Keratinocyte (primary cell): ENCODE results near the gene ANO2. TPM values are rescaled to one million over a fixed set of nuclear protein-coding genes. Genes with fewer than 3 reads are reported as not detected.

Experiments used
- DNase-seq: peaks from one replicate; pipeline ENCODE4 v3.0.0-alpha.2; 2011; ENCODE audit warnings: low read depth, missing footprints, low spot score
- FAIRE-seq: peaks from 2 replicates; lab custom pipeline; 2011; peaks lifted over from hg19 to GRCh38; lab: Jason Lieb, UNC
- H2AFZ ChIP-seq: 2 replicates; pipeline ENCODE4 v1.6.0; 2012; ENCODE audit warnings: low read length, control low read depth, inconsistent platforms; ENCODE audit not compliant: control insufficient read depth
- H3K27ac ChIP-seq: 2 replicates; pipeline ENCODE4 v1.5.1; 2011; ENCODE audit warnings: low read length; ENCODE audit not compliant: control insufficient read depth, insufficient read depth
- H3K27me3 ChIP-seq: 3 replicates; pipeline ENCODE4 v1.6.0; 2011; ENCODE audit warnings: low read length; ENCODE audit not compliant: control insufficient read depth, insufficient read depth; ENCODE audit errors: extremely low read depth
- H3K36me3 ChIP-seq, 2 experiments: 2 replicates in 1 of 2; 3 replicates in 1 of 2; pipeline ENCODE4 v1.5.1; 2011; ENCODE audit warnings: low read length in 2 of 2, mild to moderate bottlenecking in 1 of 2; ENCODE audit not compliant: control insufficient read depth in 2 of 2, insufficient read depth in 2 of 2; ENCODE audit errors: extremely low read depth in 1 of 2
- H3K4me1 ChIP-seq: 3 replicates; pipeline ENCODE4 v1.5.1; 2011; ENCODE audit warnings: low read length; ENCODE audit not compliant: control insufficient read depth, insufficient read depth; ENCODE audit errors: extremely low read depth
- H3K4me2 ChIP-seq: 3 replicates; pipeline ENCODE4 v1.6.0; 2011; ENCODE audit warnings: low read depth, low read length; ENCODE audit not compliant: control insufficient read depth, insufficient read depth; ENCODE audit errors: extremely low read depth
- H3K4me3 ChIP-seq, 3 experiments: fragments of 200-600 bp in 1 of 3; sonication (generic) in 1 of 3; 2 replicates in 2 of 3; 3 replicates in 1 of 3; pipeline ENCODE4 v1.5.1; 2011 to 2016; ENCODE audit warnings: low read length in 3 of 3, mild to moderate bottlenecking in 3 of 3, control low read depth in 2 of 3, inconsistent platforms in 1 of 3, low read depth in 1 of 3, mixed read lengths in 1 of 3, mixed run types in 1 of 3, moderate library complexity in 1 of 3; ENCODE audit not compliant: control insufficient read depth in 2 of 3, insufficient read depth in 2 of 3; ENCODE audit errors: extremely low read depth in 1 of 3
- H3K79me2 ChIP-seq: 2 replicates; pipeline ENCODE4 v1.6.0; 2012; ENCODE audit warnings: low read length; ENCODE audit not compliant: control insufficient read depth, insufficient read depth
- H3K9ac ChIP-seq: 3 replicates; pipeline ENCODE4 v1.6.0; 2011; ENCODE audit warnings: low read length; ENCODE audit not compliant: control insufficient read depth, insufficient read depth; ENCODE audit errors: extremely low read depth
- H3K9me1 ChIP-seq: 3 replicates; pipeline ENCODE4 v1.6.0; 2011; ENCODE audit warnings: low read length; ENCODE audit not compliant: control insufficient read depth, insufficient read depth; ENCODE audit errors: extremely low read depth
- H3K9me3 ChIP-seq: 2 replicates; pipeline ENCODE4 v1.5.1; 2012; ENCODE audit warnings: low read depth, low read length; ENCODE audit not compliant: control insufficient read depth
- H4K20me1 ChIP-seq: 3 replicates; pipeline ENCODE4 v1.6.0; 2011; ENCODE audit warnings: low read length; ENCODE audit not compliant: control insufficient read depth, insufficient read depth; ENCODE audit errors: extremely low read depth
- CTCF ChIP-seq, 3 experiments: IDR thresholded peaks in 1 of 3; conservative IDR thresholded peaks in 1 of 3; optimal IDR thresholded peaks in 1 of 3; 2 replicates in 2 of 3; 3 replicates in 1 of 3; pipeline versions ENCODE3 to v1.5.1; 2011; ENCODE audit warnings: low read length in 3 of 3, mild to moderate bottlenecking in 3 of 3, moderate library complexity in 2 of 3, control low read depth in 1 of 3, inconsistent platforms in 1 of 3; ENCODE audit not compliant: insufficient read depth in 2 of 3; ENCODE audit errors: extremely low read depth in 1 of 3
- EZH2 ChIP-seq: IDR thresholded peaks from one replicate; pipeline ENCODE4 v1.6.1; 2012; ENCODE audit warnings: inconsistent platforms, mild to moderate bottlenecking, low read length, moderate library complexity
- dilution Hi-C: fragments of 300-500 bp; cut with MboI; formaldehyde crosslinking; loops from one replicate; pipeline ENCODE4 v1.7.0; 2020; ENCODE audit warnings: low sequenced_read_pairs; ENCODE audit not compliant: extremely low pct_ligation_motif_present
- polyA plus RNA-seq, 5 experiments: library from polyadenylated mRNA; depleted of rRNA in 3 of 5; stranded (reverse) in 3 of 5; stranded (forward) in 1 of 5; unstranded in 1 of 5; fragments of >200 nt; gene quantifications; 1 replicate in 1 of 5; 2 replicates in 3 of 5; 3 replicates in 1 of 5; pipeline versions ENCODE4 v1.2.1 to v1.2.3, GENCODE V29; 2011 to 2012; ENCODE audit warnings: missing spikeins in 2 of 5, low read depth in 1 of 5, low replicate concordance in 1 of 5

The ANO2 gene
- polyA plus RNA-seq, 1 donor (not counting 4 experiments of a cell fraction or from before 2014, with no cell fraction given), result 0.14 TPM

DNA sequence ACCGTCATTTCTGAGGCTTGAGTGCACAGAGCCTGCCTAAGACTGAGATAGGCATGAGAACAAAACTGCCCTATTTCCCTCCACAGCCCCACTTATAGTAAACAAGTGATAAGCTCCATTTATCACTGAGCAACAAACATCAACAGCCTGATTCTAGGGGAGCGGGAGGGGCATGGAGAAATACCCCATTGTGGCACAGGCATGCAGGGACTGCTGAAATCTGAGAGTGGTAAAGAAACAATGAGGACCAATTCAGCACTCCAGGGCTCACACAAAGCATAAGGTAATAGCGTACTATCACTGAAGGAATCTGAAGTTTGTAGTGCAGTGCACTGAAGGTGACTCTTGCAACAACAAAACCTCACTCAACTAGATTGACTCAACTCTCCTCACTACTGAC, 186.7 kb downstream of the ANO2 start:
- Histone ChIP-seq H3K4me3 (no peak overlapping the region), H3K27me3 (no peaks in the 10 kb centered on the region), H3K9ac (no peak overlapping the region), H4K20me1 (no peaks in the 10 kb centered on the region), H3K79me2 (no peaks in the 10 kb centered on the region), H3K9me1 (no peaks in the 10 kb centered on the region), H3K4me1 (no peaks in the 10 kb centered on the region), H3K9me3 (no peaks in the 10 kb centered on the region), H3K4me2 (no peak overlapping the region), H2AFZ (no peak overlapping the region), H3K36me3 (no peaks in the 10 kb centered on the region), H3K27ac (no peak overlapping the region)
- dilution Hi-C loops, result loop anchor here (5.0 kb wide), 1 partner anchor 54 kb away; no protein-coding TSS in a partner anchor
- no peak for DNase-seq
- no peak for TF ChIP-seq EZH2
- TF ChIP-seq CTCF (optimal IDR thresholded peaks at IDR 0.05 in 1 of 3, IDR thresholded peaks at IDR 0.05 in 1 of 3, conservative IDR thresholded peaks at IDR 0.05 in 1 of 3; ENCODE audit: extremely low read depth in 1 of 3, insufficient read depth in 2 of 3, low read length in 3 of 3), result no peak
- FAIRE-seq, result no peak

DNA sequence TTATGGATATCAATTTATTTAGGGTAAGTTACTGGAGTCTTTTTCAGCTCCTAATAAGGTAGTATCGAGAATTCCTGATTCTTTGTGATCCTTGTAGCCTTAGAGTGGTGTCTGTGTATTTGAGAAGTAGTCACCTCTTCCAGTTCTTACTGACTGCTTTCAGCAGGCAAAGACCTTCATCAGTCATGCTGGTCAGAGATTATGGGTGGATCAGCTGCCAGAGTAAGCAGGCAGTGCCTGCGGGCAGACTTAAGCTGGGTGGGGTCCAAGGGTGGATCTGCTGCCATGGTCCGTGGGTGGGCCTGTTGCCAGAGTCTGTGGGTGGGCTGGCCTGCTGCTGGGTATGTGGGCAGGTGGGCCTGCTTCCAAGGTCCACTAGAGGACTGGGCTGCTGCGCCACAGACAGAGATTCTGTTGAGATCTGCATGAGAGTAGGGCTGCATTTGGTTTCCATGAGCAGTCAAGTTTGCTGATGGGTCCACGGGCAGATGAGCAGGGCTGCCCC, 188.7 kb downstream of the ANO2 start:
- H3K4me1 ChIP-seq, result no peaks in the 10 kb centered on the region
- no peaks in the 10 kb centered on the region for H3K27me3 ChIP-seq
- DNase-seq (no peak), FAIRE-seq (no peak)
- H3K9ac ChIP-seq, result no peak overlapping the region
- H3K36me3 ChIP-seq, result no peaks in the 10 kb centered on the region
- H3K9me3 ChIP-seq, result no peaks in the 10 kb centered on the region
- no peak overlapping the region for H3K4me2 ChIP-seq
- dilution Hi-C loops, result loop anchor here (5.0 kb wide), 1 partner anchor 56 kb away; no protein-coding TSS in a partner anchor
- no peak overlapping the region for H3K27ac ChIP-seq
- H3K9me1 ChIP-seq, result no peaks in the 10 kb centered on the region
- H4K20me1 ChIP-seq, result no peaks in the 10 kb centered on the region
- no peak for TF ChIP-seq EZH2
- TF ChIP-seq CTCF (optimal IDR thresholded peaks at IDR 0.05 in 1 of 3, IDR thresholded peaks at IDR 0.05 in 1 of 3, conservative IDR thresholded peaks at IDR 0.05 in 1 of 3; ENCODE audit: extremely low read depth in 1 of 3, insufficient read depth in 2 of 3, low read length in 3 of 3), result no peak
- no peak overlapping the region for H2AFZ ChIP-seq
- no peaks in the 10 kb centered on the region for H3K79me2 ChIP-seq
- no peak overlapping the region for H3K4me3 ChIP-seq
